Measurements from ENCODE around the gene CAMK2A.

CAMK2A gene

GRCh38 chr5:150189326-150189725 lies 100.2 kb downstream of the CAMK2A start:
- no peak for TF ChIP-seq CTCF (IDR thresholded peaks at IDR 0.05; ENCODE audit: borderline replicate concordance, insufficient read depth, low read depth, low read length)
- H3K4me3 ChIP-seq (ENCODE audit: low read depth, low read length): no peak overlapping the region

GRCh38 chr5:150188146-150188842 lies 101.3 kb downstream of the CAMK2A start:
- no peak for TF ChIP-seq CTCF (IDR thresholded peaks at IDR 0.05; ENCODE audit: borderline replicate concordance, insufficient read depth, low read depth, low read length)
- no peak overlapping the region for H3K4me3 ChIP-seq (ENCODE audit: low read depth, low read length)

GRCh38 chr5:150186897-150187296 lies 102.7 kb downstream of the CAMK2A start:
- no peak for TF ChIP-seq CTCF (IDR thresholded peaks at IDR 0.05; ENCODE audit: borderline replicate concordance, insufficient read depth, low read depth, low read length)
- no peak overlapping the region for H3K4me3 ChIP-seq (ENCODE audit: low read depth, low read length)

GRCh38 chr5:150186137-150186536 lies 103.4 kb downstream of the CAMK2A start:
- no peak overlapping the region for H3K4me3 ChIP-seq (ENCODE audit: low read depth, low read length)
- TF ChIP-seq CTCF (IDR thresholded peaks at IDR 0.05; ENCODE audit: borderline replicate concordance, insufficient read depth, low read depth, low read length): no peak

GRCh38 chr5:150184990-150185912 lies 104.3 kb downstream of the CAMK2A start:
- no peak overlapping the region for H3K4me3 ChIP-seq (ENCODE audit: low read depth, low read length)
- no peak for TF ChIP-seq CTCF (IDR thresholded peaks at IDR 0.05; ENCODE audit: borderline replicate concordance, insufficient read depth, low read depth, low read length)

- no peak overlapping the region for H3K4me3 ChIP-seq (ENCODE audit: low read depth, low read length)
- TF ChIP-seq CTCF (IDR thresholded peaks at IDR 0.05; ENCODE audit: borderline replicate concordance, insufficient read depth, low read depth, low read length): no peak
Measured at GRCh38 chr5:150184006-150184405, 105.6 kb downstream of the CAMK2A start.

Measured in GM12875 (cell line).